HepG2 (cell line): Measurements from ENCODE around the gene PCBP4. TPM values are rescaled to one million over a fixed set of nuclear protein-coding genes. Genes with fewer than 3 reads are reported as not detected.
A peak's percentile ranks its signal among the peaks of the same experiment; 100 is the strongest.

ENCODE experiments used
- CHCHD3 ChIP-seq: sonication (generic); formaldehyde crosslinking; IDR thresholded peaks from 2 replicates; pipeline ENCODE4 v1.8.0; 2022; ENCODE audit warnings: mild to moderate bottlenecking, missing genetic modification reagents, moderate library complexity
- FOXJ3 ChIP-seq: sonication (generic); formaldehyde crosslinking; IDR thresholded peaks from 2 replicates; pipeline ENCODE4 v1.4.0; 2020; ENCODE audit warnings: missing genetic modification reagents, mild to moderate bottlenecking, borderline replicate concordance
- NR1H2 ChIP-seq: sonication (generic); formaldehyde crosslinking; IDR thresholded peaks from 2 replicates; pipeline ENCODE4 v1.8.1; 2022; ENCODE audit warnings: low read depth, missing genetic modification reagents, borderline replicate concordance
- SMC3 ChIP-seq: IDR thresholded peaks from 2 replicates; pipeline ENCODE4 v1.6.1; 2011; ENCODE audit warnings: low read length, improper control_type of control experiment
- TBX3 ChIP-seq: fragments of 450-650 bp; IDR thresholded peaks from 2 replicates; pipeline ENCODE4 v1.6.1; 2017; ENCODE audit warnings: antibody characterized with exemption, mild to moderate bottlenecking, inconsistent platforms, borderline replicate concordance
- YEATS4 ChIP-seq: sonication (generic); formaldehyde crosslinking; IDR thresholded peaks from 2 replicates; pipeline ENCODE4 v1.4.0; 2020; ENCODE audit warnings: missing genetic modification reagents, borderline replicate concordance
- ZBTB37 ChIP-seq: sonication (generic); formaldehyde crosslinking; IDR thresholded peaks from 2 replicates; pipeline ENCODE4 v1.4.0; 2020; ENCODE audit warnings: mild to moderate bottlenecking, missing genetic modification reagents
- ZNF12 ChIP-seq: sonication (generic); formaldehyde crosslinking; IDR thresholded peaks from 2 replicates; pipeline ENCODE4 v1.5.0; 2020; ENCODE audit warnings: missing genetic modification reagents
- ZNF274 ChIP-seq: sonication (generic); formaldehyde crosslinking; IDR thresholded peaks from 2 replicates; pipeline ENCODE4 v1.5.1; 2020; ENCODE audit warnings: mild to moderate bottlenecking, missing genetic modification reagents
- ZNF354B ChIP-seq: sonication (generic); formaldehyde crosslinking; IDR thresholded peaks from 2 replicates; pipeline ENCODE4 v1.8.0; 2022; ENCODE audit warnings: mild to moderate bottlenecking, missing genetic modification reagents
- ZNF672 ChIP-seq: sonication (generic); formaldehyde crosslinking; IDR thresholded peaks from 2 replicates; pipeline ENCODE4 v1.8.1; 2022; ENCODE audit warnings: missing genetic modification reagents
- polyA plus RNA-seq, 8 experiments: library from polyadenylated mRNA; depleted of rRNA in 3 of 8; stranded (reverse) in 7 of 8; unstranded in 1 of 8; fragments of >200 nt; fragmentation: Illumina TruSeq in 4 of 8; extraction: Trizol in 4 of 8; gene quantifications; 2 replicates each; pipeline versions ENCODE4 v1.2.1 to v1.2.3, GENCODE V29; 2011 to 2016; ENCODE audit warnings: low read depth in 4 of 8, missing spikeins in 1 of 8, mixed read lengths in 1 of 8; ENCODE audit not compliant: insufficient read depth in 1 of 8
- total RNA-seq, 5 experiments: library from RNA; depleted of rRNA; stranded (reverse); fragments of >200 nt; fragmentation: Illumina TruSeq; extraction: Trizol; gene quantifications; 2 replicates each; pipeline ENCODE4 v1.2.3, GENCODE V29; 2016; ENCODE audit warnings: low read depth in 1 of 5
- TF ChIP-seq, protein P1 (sequence below): sonication (generic); formaldehyde crosslinking; IDR thresholded peaks from 2 replicates; pipeline ENCODE4 v1.4.0; 2020; ENCODE audit warnings: missing genetic modification reagents, borderline replicate concordance
- TF ChIP-seq, protein P2 (sequence below): sonication (generic); formaldehyde crosslinking; IDR thresholded peaks from 2 replicates; pipeline ENCODE4 v1.4.0; 2020; ENCODE audit warnings: missing genetic modification reagents
- TF ChIP-seq, protein P3 (sequence below): fragments of 450-650 bp; IDR thresholded peaks from 2 replicates; pipeline ENCODE4 v1.6.1; 2016
- TF ChIP-seq, protein P4 (sequence below): sonication (generic); formaldehyde crosslinking; IDR thresholded peaks from 2 replicates; pipeline ENCODE4 v1.4.0; 2020; ENCODE audit warnings: missing genetic modification reagents

PCBP4 gene
- total and polyA plus RNA-seq, 2 of the 13 experiments (the other 11 are each of a cell fraction or from before 2014, with no cell fraction given): 36.8 to 51.3 TPM

- TF ChIP-seq, protein P1, sequence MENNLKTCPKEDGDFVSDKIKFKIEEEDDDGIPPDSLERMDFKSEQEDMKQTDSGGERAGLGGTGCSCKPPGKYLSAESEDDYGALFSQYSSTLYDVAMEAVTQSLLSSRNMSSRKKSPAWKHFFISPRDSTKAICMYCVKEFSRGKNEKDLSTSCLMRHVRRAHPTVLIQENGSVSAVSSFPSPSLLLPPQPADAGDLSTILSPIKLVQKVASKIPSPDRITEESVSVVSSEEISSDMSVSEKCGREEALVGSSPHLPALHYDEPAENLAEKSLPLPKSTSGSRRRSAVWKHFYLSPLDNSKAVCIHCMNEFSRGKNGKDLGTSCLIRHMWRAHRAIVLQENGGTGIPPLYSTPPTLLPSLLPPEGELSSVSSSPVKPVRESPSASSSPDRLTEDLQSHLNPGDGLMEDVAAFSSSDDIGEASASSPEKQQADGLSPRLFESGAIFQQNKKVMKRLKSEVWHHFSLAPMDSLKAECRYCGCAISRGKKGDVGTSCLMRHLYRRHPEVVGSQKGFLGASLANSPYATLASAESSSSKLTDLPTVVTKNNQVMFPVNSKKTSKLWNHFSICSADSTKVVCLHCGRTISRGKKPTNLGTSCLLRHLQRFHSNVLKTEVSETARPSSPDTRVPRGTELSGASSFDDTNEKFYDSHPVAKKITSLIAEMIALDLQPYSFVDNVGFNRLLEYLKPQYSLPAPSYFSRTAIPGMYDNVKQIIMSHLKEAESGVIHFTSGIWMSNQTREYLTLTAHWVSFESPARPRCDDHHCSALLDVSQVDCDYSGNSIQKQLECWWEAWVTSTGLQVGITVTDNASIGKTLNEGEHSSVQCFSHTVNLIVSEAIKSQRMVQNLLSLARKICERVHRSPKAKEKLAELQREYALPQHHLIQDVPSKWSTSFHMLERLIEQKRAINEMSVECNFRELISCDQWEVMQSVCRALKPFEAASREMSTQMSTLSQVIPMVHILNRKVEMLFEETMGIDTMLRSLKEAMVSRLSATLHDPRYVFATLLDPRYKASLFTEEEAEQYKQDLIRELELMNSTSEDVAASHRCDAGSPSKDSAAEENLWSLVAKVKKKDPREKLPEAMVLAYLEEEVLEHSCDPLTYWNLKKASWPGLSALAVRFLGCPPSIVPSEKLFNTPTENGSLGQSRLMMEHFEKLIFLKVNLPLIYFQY (CRISPR knock-in tag): no peak
- TF ChIP-seq, protein P2, sequence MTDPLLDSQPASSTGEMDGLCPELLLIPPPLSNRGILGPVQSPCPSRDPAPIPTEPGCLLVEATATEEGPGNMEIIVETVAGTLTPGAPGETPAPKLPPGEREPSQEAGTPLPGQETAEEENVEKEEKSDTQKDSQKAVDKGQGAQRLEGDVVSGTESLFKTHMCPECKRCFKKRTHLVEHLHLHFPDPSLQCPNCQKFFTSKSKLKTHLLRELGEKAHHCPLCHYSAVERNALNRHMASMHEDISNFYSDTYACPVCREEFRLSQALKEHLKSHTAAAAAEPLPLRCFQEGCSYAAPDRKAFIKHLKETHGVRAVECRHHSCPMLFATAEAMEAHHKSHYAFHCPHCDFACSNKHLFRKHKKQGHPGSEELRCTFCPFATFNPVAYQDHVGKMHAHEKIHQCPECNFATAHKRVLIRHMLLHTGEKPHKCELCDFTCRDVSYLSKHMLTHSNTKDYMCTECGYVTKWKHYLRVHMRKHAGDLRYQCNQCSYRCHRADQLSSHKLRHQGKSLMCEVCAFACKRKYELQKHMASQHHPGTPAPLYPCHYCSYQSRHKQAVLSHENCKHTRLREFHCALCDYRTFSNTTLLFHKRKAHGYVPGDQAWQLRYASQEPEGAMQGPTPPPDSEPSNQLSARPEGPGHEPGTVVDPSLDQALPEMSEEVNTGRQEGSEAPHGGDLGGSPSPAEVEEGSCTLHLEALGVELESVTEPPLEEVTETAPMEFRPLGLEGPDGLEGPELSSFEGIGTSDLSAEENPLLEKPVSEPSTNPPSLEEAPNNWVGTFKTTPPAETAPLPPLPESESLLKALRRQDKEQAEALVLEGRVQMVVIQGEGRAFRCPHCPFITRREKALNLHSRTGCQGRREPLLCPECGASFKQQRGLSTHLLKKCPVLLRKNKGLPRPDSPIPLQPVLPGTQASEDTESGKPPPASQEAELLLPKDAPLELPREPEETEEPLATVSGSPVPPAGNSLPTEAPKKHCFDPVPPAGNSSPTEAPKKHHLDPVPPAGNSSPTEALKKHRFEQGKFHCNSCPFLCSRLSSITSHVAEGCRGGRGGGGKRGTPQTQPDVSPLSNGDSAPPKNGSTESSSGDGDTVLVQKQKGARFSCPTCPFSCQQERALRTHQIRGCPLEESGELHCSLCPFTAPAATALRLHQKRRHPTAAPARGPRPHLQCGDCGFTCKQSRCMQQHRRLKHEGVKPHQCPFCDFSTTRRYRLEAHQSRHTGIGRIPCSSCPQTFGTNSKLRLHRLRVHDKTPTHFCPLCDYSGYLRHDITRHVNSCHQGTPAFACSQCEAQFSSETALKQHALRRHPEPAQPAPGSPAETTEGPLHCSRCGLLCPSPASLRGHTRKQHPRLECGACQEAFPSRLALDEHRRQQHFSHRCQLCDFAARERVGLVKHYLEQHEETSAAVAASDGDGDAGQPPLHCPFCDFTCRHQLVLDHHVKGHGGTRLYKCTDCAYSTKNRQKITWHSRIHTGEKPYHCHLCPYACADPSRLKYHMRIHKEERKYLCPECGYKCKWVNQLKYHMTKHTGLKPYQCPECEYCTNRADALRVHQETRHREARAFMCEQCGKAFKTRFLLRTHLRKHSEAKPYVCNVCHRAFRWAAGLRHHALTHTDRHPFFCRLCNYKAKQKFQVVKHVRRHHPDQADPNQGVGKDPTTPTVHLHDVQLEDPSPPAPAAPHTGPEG: peak; percentile 77; the same call in 1 of the 2 replicates
- no peak for TF ChIP-seq ZBTB37 (CRISPR knock-in tag)
- TF ChIP-seq ZNF672 (CRISPR knock-in tag): no peak
- 0 out of 2 replicates have a peak, but pooled peaks have one; percentile 81 for TF ChIP-seq ZNF354B (CRISPR knock-in tag)
- TF ChIP-seq ZNF274 (CRISPR knock-in tag): peak; percentile 74; the same call in 1 of the 2 replicates
- TF ChIP-seq CHCHD3 (CRISPR knock-in tag): no peak
- TF ChIP-seq TBX3: 0 out of 2 replicates have a peak, but pooled peaks have one; percentile 39
- TF ChIP-seq, protein P3, sequence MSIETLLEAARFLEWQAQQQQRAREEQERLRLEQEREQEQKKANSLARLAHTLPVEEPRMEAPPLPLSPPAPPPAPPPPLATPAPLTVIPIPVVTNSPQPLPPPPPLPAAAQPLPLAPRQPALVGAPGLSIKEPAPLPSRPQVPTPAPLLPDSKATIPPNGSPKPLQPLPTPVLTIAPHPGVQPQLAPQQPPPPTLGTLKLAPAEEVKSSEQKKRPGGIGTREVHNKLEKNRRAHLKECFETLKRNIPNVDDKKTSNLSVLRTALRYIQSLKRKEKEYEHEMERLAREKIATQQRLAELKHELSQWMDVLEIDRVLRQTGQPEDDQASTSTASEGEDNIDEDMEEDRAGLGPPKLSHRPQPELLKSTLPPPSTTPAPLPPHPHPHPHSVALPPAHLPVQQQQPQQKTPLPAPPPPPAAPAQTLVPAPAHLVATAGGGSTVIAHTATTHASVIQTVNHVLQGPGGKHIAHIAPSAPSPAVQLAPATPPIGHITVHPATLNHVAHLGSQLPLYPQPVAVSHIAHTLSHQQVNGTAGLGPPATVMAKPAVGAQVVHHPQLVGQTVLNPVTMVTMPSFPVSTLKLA: no peak
- peak; percentile 97 for TF ChIP-seq YEATS4 (CRISPR knock-in tag)
- TF ChIP-seq FOXJ3 (CRISPR knock-in tag): peak; percentile 66; the same call in 1 of the 2 replicates
- TF ChIP-seq, protein P4, sequence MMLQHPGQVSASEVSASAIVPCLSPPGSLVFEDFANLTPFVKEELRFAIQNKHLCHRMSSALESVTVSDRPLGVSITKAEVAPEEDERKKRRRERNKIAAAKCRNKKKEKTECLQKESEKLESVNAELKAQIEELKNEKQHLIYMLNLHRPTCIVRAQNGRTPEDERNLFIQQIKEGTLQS (CRISPR knock-in tag): peak; percentile 50; the same call in 1 of the 2 replicates
- peak; percentile 76 for TF ChIP-seq ZNF12 (CRISPR knock-in tag)
- TF ChIP-seq NR1H2 (CRISPR knock-in tag): no peak
- TF ChIP-seq SMC3: no peak
Observed at GRCh38 chr3:51995346-51996163, 28.3 kb upstream of the PCBP4 start, which contains the start of gene RPL29 (continued).
